WTC11 (cell line): ENCODE results near the gene ANGEL1. TPM values are rescaled to one million over a fixed set of nuclear protein-coding genes. Genes with fewer than 3 reads are reported as not detected.

Experiments used
- ATAC-seq: fragments of 200-7000 bp; cut with Tn5 transposase; 2 replicates; pipeline ENCODE4 v1.10.0; 2021; ENCODE audit warnings: mild to moderate bottlenecking, moderate library complexity
- CTCF ChIA-PET: fragments of 300-600 bp; sonication (Branson Sonifier 250); formaldehyde crosslinking; loops from one replicate; lab custom pipeline; 2021; ENCODE audit warnings: antibody characterized with exemption; lab: Charles Lee
- POLR2A ChIA-PET: fragments of 350-600 bp; sonication (Branson Sonifier 250); formaldehyde crosslinking; loops from one replicate; lab custom pipeline; 2021; ENCODE audit warnings: antibody characterized with exemption; lab: Charles Lee
- DNase-seq: peaks from one replicate; pipeline ENCODE4 v3.0.0; 2021; ENCODE audit warnings: low spot score
- H3K27ac Mint-ChIP-seq: 2 replicates; pipeline ENCODE4 v1.8.0; 2021; ENCODE audit warnings: mixed read lengths
- H3K27me3 Mint-ChIP-seq: 2 replicates; pipeline ENCODE4 v1.8.0; 2021; ENCODE audit warnings: low read depth, mild to moderate bottlenecking, moderate library complexity, mixed read lengths
- H3K36me3 Mint-ChIP-seq: 2 replicates; pipeline ENCODE4 v1.8.0; 2021; ENCODE audit warnings: mixed read lengths
- H3K4me1 Mint-ChIP-seq: 2 replicates; pipeline ENCODE4 v1.8.0; 2022; ENCODE audit warnings: mixed read lengths
- H3K4me3 Mint-ChIP-seq: 2 replicates; pipeline ENCODE4 v1.8.0; 2021; ENCODE audit warnings: mild to moderate bottlenecking, moderate library complexity, mixed read lengths
- H3K9me3 Mint-ChIP-seq: 2 replicates; pipeline ENCODE4 v1.8.0; 2021; ENCODE audit warnings: mixed read lengths
- CBFB ChIP-seq: sonication (generic); formaldehyde crosslinking; IDR thresholded peaks from 2 replicates; pipeline ENCODE4 v1.8.1; 2022; ENCODE audit warnings: mild to moderate bottlenecking, low read depth, missing genetic modification reagents
- CREM ChIP-seq: sonication (generic); formaldehyde crosslinking; IDR thresholded peaks from 2 replicates; pipeline ENCODE4 v1.8.1; 2022; ENCODE audit warnings: mild to moderate bottlenecking, missing genetic modification reagents, moderate library complexity
- EMX1 ChIP-seq: fragments of 250-450 bp; sonication (Bioruptor Pico); IDR thresholded peaks from 2 replicates; pipeline ENCODE4 v1.8.0; 2021; ENCODE audit warnings: mild to moderate bottlenecking
- OVOL2 ChIP-seq: fragments of 250-450 bp; sonication (Bioruptor Pico); IDR thresholded peaks from 2 replicates; pipeline ENCODE4 v1.9.0; 2021; ENCODE audit warnings: mild to moderate bottlenecking, borderline replicate concordance
- SMAD4 ChIP-seq: sonication (generic); formaldehyde crosslinking; IDR thresholded peaks from 2 replicates; pipeline ENCODE4 v1.8.0; 2022; ENCODE audit warnings: mild to moderate bottlenecking, missing genetic modification reagents
- SOX15 ChIP-seq: fragments of 250-450 bp; sonication (Bioruptor Pico); IDR thresholded peaks from 2 replicates; pipeline ENCODE4 v1.9.0; 2021; ENCODE audit warnings: mild to moderate bottlenecking
- TEAD4 ChIP-seq: sonication (generic); formaldehyde crosslinking; IDR thresholded peaks from 2 replicates; pipeline ENCODE4 v1.8.0; 2022; ENCODE audit warnings: mild to moderate bottlenecking, missing genetic modification reagents
- ZNF121 ChIP-seq: sonication (generic); formaldehyde crosslinking; IDR thresholded peaks from 2 replicates; pipeline ENCODE4 v1.8.0; 2023; ENCODE audit warnings: missing genetic modification reagents
- ZNF263 ChIP-seq: sonication (generic); formaldehyde crosslinking; IDR thresholded peaks from 2 replicates; pipeline ENCODE4 v1.8.1; 2022; ENCODE audit warnings: low read depth, mild to moderate bottlenecking, moderate library complexity, missing genetic modification reagents
- total RNA-seq: library from RNA; stranded (reverse); gene quantifications from 3 replicates; pipeline ENCODE4 v1.2.3, GENCODE V29; 2021
- TF ChIP-seq, protein P1 (sequence below): sonication (generic); formaldehyde crosslinking; IDR thresholded peaks from 2 replicates; pipeline ENCODE4 v1.8.0; 2023; ENCODE audit warnings: missing genetic modification reagents
- TF ChIP-seq, protein P2 (sequence below): sonication (generic); formaldehyde crosslinking; IDR thresholded peaks from 2 replicates; pipeline ENCODE4 v1.8.1; 2023; ENCODE audit warnings: mild to moderate bottlenecking, missing genetic modification reagents, moderate library complexity
- TF ChIP-seq, protein P3 (sequence below): fragments of 250-450 bp; sonication (Bioruptor Pico); IDR thresholded peaks from 2 replicates; pipeline ENCODE4 v1.9.0; 2021; ENCODE audit warnings: mild to moderate bottlenecking
- TF ChIP-seq, protein P4 (sequence below): fragments of 250-450 bp; sonication (Bioruptor Pico); IDR thresholded peaks from 2 replicates; pipeline ENCODE4 v1.9.0; 2021; ENCODE audit warnings: moderate library complexity, mild to moderate bottlenecking, inconsistent platforms, borderline replicate concordance
- TF ChIP-seq, protein P5 (sequence below): fragments of 200-600 bp; IDR thresholded peaks from 2 replicates; pipeline ENCODE4 v1.8.0; 2022; ENCODE audit warnings: antibody characterized with exemption
- TF ChIP-seq, protein P6 (sequence below): sonication (generic); formaldehyde crosslinking; IDR thresholded peaks from 2 replicates; pipeline ENCODE4 v1.8.1; 2022; ENCODE audit warnings: mild to moderate bottlenecking, missing genetic modification reagents, moderate library complexity, borderline replicate concordance
- TF ChIP-seq, protein P7 (sequence below): sonication (generic); formaldehyde crosslinking; IDR thresholded peaks from 2 replicates; pipeline ENCODE4 v1.8.0; 2022; ENCODE audit warnings: missing genetic modification reagents
- TF ChIP-seq, protein P8 (sequence below): sonication (generic); formaldehyde crosslinking; IDR thresholded peaks from 2 replicates; pipeline ENCODE4 v1.8.1; 2022; ENCODE audit warnings: low read depth, missing genetic modification reagents, borderline replicate concordance

The ANGEL1 gene
- total RNA-seq, 1 experiment from 2014 or later: 29.7 TPM

DNA sequence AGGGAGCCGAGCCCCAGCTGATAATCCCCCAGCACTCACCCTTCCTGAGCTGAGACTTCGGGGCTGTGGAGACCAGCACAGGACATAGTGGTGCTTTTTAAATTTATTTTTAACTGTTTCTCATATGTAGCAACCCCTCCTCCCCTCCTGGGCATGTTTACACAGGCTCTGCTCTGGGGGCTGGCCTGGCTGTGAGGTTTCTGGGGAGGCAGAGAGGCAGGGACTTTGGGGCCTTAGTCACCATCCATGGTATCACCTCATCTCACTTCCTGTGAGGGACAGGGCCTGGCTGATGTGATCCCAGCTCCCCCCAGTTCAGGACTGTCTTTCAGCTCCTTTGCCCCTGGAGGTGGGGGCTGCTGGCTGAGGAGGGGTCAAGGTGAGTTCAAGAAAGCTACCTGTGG lies 31.0 kb downstream of the ANGEL1 start:
- DNase-seq (no peak), ATAC-seq (no peak)
- ChIA-PET CTCF (interaction anchor here (1.6 to 2.8 kb wide), 4 partner anchors 11 to 71 kb away, joined by 3 to 12 read pairs (median 6); partner anchors contain the start of gene VASH1), POLR2A (no interaction called here)
- Mint-ChIP-seq H3K4me1 (peaks cover 5% of the 10 kb centered on the region), H3K4me3 (no peak overlapping the region), H3K36me3 (peaks cover 14% of the 10 kb centered on the region), H3K9me3 (no peaks in the 10 kb centered on the region), H3K27me3 (peaks cover 2% of the 10 kb centered on the region; the same call in 1 of the 2 replicates), H3K27ac (no peak overlapping the region)
- TF ChIP-seq, protein P1, sequence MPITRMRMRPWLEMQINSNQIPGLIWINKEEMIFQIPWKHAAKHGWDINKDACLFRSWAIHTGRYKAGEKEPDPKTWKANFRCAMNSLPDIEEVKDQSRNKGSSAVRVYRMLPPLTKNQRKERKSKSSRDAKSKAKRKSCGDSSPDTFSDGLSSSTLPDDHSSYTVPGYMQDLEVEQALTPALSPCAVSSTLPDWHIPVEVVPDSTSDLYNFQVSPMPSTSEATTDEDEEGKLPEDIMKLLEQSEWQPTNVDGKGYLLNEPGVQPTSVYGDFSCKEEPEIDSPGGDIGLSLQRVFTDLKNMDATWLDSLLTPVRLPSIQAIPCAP (CRISPR knock-in tag): no peak
- no peak for TF ChIP-seq CBFB (CRISPR knock-in tag)
- TF ChIP-seq EMX1 (CRISPR knock-in tag): no peak
- TF ChIP-seq, protein P2, sequence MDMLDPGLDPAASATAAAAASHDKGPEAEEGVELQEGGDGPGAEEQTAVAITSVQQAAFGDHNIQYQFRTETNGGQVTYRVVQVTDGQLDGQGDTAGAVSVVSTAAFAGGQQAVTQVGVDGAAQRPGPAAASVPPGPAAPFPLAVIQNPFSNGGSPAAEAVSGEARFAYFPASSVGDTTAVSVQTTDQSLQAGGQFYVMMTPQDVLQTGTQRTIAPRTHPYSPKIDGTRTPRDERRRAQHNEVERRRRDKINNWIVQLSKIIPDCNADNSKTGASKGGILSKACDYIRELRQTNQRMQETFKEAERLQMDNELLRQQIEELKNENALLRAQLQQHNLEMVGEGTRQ (CRISPR knock-in tag): no peak
- TF ChIP-seq, protein P3, sequence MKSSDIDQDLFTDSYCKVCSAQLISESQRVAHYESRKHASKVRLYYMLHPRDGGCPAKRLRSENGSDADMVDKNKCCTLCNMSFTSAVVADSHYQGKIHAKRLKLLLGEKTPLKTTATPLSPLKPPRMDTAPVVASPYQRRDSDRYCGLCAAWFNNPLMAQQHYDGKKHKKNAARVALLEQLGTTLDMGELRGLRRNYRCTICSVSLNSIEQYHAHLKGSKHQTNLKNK (CRISPR knock-in tag): no peak
- TF ChIP-seq TEAD4 (CRISPR knock-in tag): no peak
- TF ChIP-seq ZNF263 (CRISPR knock-in tag): no peak
- TF ChIP-seq, protein P4, sequence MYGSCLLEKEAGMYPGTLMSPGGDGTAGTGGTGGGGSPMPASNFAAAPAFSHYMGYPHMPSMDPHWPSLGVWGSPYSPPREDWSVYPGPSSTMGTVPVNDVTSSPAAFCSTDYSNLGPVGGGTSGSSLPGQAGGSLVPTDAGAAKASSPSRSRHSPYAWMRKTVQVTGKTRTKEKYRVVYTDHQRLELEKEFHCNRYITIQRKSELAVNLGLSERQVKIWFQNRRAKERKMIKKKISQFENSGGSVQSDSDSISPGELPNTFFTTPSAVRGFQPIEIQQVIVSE (CRISPR knock-in tag): no peak
- TF ChIP-seq, protein P5, sequence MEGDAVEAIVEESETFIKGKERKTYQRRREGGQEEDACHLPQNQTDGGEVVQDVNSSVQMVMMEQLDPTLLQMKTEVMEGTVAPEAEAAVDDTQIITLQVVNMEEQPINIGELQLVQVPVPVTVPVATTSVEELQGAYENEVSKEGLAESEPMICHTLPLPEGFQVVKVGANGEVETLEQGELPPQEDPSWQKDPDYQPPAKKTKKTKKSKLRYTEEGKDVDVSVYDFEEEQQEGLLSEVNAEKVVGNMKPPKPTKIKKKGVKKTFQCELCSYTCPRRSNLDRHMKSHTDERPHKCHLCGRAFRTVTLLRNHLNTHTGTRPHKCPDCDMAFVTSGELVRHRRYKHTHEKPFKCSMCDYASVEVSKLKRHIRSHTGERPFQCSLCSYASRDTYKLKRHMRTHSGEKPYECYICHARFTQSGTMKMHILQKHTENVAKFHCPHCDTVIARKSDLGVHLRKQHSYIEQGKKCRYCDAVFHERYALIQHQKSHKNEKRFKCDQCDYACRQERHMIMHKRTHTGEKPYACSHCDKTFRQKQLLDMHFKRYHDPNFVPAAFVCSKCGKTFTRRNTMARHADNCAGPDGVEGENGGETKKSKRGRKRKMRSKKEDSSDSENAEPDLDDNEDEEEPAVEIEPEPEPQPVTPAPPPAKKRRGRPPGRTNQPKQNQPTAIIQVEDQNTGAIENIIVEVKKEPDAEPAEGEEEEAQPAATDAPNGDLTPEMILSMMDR: no peak
- TF ChIP-seq, protein P6, sequence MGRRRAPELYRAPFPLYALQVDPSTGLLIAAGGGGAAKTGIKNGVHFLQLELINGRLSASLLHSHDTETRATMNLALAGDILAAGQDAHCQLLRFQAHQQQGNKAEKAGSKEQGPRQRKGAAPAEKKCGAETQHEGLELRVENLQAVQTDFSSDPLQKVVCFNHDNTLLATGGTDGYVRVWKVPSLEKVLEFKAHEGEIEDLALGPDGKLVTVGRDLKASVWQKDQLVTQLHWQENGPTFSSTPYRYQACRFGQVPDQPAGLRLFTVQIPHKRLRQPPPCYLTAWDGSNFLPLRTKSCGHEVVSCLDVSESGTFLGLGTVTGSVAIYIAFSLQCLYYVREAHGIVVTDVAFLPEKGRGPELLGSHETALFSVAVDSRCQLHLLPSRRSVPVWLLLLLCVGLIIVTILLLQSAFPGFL (CRISPR knock-in tag): no peak
- TF ChIP-seq OVOL2: no peak
- TF ChIP-seq SMAD4 (CRISPR knock-in tag): no peak
- no peak for TF ChIP-seq ZNF121 (CRISPR knock-in tag)
- TF ChIP-seq, protein P7, sequence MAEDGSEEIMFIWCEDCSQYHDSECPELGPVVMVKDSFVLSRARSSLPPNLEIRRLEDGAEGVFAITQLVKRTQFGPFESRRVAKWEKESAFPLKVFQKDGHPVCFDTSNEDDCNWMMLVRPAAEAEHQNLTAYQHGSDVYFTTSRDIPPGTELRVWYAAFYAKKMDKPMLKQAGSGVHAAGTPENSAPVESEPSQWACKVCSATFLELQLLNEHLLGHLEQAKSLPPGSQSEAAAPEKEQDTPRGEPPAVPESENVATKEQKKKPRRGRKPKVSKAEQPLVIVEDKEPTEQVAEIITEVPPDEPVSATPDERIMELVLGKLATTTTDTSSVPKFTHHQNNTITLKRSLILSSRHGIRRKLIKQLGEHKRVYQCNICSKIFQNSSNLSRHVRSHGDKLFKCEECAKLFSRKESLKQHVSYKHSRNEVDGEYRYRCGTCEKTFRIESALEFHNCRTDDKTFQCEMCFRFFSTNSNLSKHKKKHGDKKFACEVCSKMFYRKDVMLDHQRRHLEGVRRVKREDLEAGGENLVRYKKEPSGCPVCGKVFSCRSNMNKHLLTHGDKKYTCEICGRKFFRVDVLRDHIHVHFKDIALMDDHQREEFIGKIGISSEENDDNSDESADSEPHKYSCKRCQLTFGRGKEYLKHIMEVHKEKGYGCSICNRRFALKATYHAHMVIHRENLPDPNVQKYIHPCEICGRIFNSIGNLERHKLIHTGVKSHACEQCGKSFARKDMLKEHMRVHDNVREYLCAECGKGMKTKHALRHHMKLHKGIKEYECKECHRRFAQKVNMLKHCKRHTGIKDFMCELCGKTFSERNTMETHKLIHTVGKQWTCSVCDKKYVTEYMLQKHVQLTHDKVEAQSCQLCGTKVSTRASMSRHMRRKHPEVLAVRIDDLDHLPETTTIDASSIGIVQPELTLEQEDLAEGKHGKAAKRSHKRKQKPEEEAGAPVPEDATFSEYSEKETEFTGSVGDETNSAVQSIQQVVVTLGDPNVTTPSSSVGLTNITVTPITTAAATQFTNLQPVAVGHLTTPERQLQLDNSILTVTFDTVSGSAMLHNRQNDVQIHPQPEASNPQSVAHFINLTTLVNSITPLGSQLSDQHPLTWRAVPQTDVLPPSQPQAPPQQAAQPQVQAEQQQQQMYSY: no peak
- no peak for TF ChIP-seq CREM (CRISPR knock-in tag)
- no peak for TF ChIP-seq SOX15 (CRISPR knock-in tag)
- TF ChIP-seq, protein P8, sequence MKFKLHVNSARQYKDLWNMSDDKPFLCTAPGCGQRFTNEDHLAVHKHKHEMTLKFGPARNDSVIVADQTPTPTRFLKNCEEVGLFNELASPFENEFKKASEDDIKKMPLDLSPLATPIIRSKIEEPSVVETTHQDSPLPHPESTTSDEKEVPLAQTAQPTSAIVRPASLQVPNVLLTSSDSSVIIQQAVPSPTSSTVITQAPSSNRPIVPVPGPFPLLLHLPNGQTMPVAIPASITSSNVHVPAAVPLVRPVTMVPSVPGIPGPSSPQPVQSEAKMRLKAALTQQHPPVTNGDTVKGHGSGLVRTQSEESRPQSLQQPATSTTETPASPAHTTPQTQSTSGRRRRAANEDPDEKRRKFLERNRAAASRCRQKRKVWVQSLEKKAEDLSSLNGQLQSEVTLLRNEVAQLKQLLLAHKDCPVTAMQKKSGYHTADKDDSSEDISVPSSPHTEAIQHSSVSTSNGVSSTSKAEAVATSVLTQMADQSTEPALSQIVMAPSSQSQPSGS: no peak
